ENCODE data around the gene ERVV-1.
A peak's percentile ranks its signal among the peaks of the same experiment; 100 is the strongest.
"Not testable (repeated sequence)": the region's sequence is repeated elsewhere in the genome, so short reads cannot be mapped to it uniquely, and the experiment has no call there.

ERVV-1 gene

GRCh38 chr19:53013621-53014020 lies at the start of gene ERVV-1:
ERVV-1 (plus strand) TSS chr19:53013921; CDS start chr19:53014091, 170 bp downstream.
- DNase-seq: no peak

- no peak for DNase-seq
Observed at GRCh38 chr19:52967772-52968171, 45.9 kb upstream of the ERVV-1 start.

GRCh38 chr19:52981329-52981728 lies 32.4 kb upstream of the ERVV-1 start:
- no peak for DNase-seq

- DNase-seq: not testable (repeated sequence)
Observed at GRCh38 chr19:52983167-52983566, 30.6 kb upstream of the ERVV-1 start.

- no peak for DNase-seq
Observed at GRCh38 chr19:52987221-52987620, 26.5 kb upstream of the ERVV-1 start.

- no peak for DNase-seq
Observed at GRCh38 chr19:52988506-52988905, 25.2 kb upstream of the ERVV-1 start.

GRCh38 chr19:52990759-52991418 lies 22.8 kb upstream of the ERVV-1 start:
- DNase-seq: no peak

- DNase-seq: no peak
Observed at GRCh38 chr19:52991484-52991883, 22.2 kb upstream of the ERVV-1 start.

- DNase-seq: no peak
Observed at GRCh38 chr19:52992109-52993004, 21.4 kb upstream of the ERVV-1 start.

GRCh38 chr19:52993342-52994178 lies 20.2 kb upstream of the ERVV-1 start:
- DNase-seq: peak; percentile 50

GRCh38 chr19:52995711-52996110 lies 18.0 kb upstream of the ERVV-1 start:
- DNase-seq: no peak

GRCh38 chr19:52997975-52998374 lies 15.7 kb upstream of the ERVV-1 start:
- DNase-seq: no peak

- no peak for DNase-seq
Observed at GRCh38 chr19:53002479-53002878, 11.2 kb upstream of the ERVV-1 start.

GRCh38 chr19:53004242-53004641 lies 9.5 kb upstream of the ERVV-1 start:
- no peak for DNase-seq

- DNase-seq: no peak
Observed at GRCh38 chr19:53007200-53007599, 6.5 kb upstream of the ERVV-1 start.

GRCh38 chr19:53007606-53008005 lies 6.1 kb upstream of the ERVV-1 start:
- DNase-seq: no peak

- no peak for DNase-seq
Observed at GRCh38 chr19:53008061-53008778, 5.5 kb upstream of the ERVV-1 start.

GRCh38 chr19:53010494-53010893 lies 3.2 kb upstream of the ERVV-1 start:
- no peak for DNase-seq

- DNase-seq: no peak
Observed at GRCh38 chr19:53012006-53012405, 1.7 kb upstream of the ERVV-1 start.

GRCh38 chr19:53015159-53015558 lies 1.4 kb downstream of the ERVV-1 start:
- DNase-seq: no peak

GRCh38 chr19:53015730-53016129 lies 2.0 kb downstream of the ERVV-1 start:
- no peak for DNase-seq

- DNase-seq: no peak
Observed at GRCh38 chr19:53019684-53020083, 6.0 kb downstream of the ERVV-1 start.

GRCh38 chr19:53028306-53028705 lies 14.6 kb downstream of the ERVV-1 start:
- not testable (repeated sequence) for DNase-seq

Data from DMS79 (cell line).